ENCODE results near the gene ANKFN1.
A peak's percentile ranks its signal among the peaks of the same experiment; 100 is the strongest.

The ANKFN1 gene

GRCh38 chr17:56291226-56291805 is 138.0 kb downstream of the ANKFN1 start:
- DNase-seq: no peak

DNA sequence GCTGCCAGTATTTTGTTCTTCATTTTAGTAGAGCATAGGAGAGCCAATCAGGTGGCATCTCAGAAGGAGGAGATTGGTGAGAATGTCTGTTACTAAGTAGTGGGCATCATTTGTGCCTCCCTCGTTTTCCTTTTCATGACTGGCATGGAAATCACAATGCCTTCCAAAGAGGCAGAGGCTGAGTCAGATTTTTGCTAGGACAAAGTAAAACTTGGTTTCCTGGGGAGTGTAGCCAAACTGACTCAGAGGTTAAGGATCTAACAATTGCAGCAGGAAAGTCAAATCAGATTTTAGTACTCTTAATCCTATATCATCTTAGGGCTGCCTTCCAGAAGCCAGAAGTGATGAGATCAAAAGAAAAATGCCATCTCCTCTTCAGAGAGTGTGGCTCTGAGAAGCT is 138.7 kb downstream of the ANKFN1 start:
- DNase-seq: no peak

DNA sequence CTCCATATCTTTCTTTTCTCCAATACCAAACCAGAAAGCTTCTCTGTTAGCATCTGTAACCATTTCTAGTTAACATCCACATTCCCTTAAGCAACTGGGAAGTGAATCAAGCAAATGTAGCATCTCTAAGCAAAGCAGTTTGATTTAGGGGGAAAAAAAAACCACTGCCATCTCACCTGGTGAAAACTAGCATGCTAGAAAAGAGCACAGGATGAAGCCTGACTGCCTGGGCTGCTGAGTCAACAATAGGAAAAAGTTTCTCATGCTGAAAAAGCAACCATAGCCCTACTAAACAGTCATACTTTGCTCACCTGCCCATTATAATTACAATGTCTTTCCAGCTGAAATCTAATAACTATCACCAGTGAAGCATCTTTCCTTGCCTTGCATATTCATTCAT is 139.3 kb downstream of the ANKFN1 start:
- no peak for DNase-seq

GRCh38 chr17:56297184-56297583 is 143.9 kb downstream of the ANKFN1 start:
- peak; percentile 23 for DNase-seq

- no peak for DNase-seq
Measured at GRCh38 chr17:56298846-56299245, 145.6 kb downstream of the ANKFN1 start.

GRCh38 chr17:56300144-56300543 is 146.9 kb downstream of the ANKFN1 start:
- no peak for DNase-seq

GRCh38 chr17:56305007-56305406 is 151.7 kb downstream of the ANKFN1 start:
- no peak for DNase-seq

GRCh38 chr17:56309897-56310296 is 156.6 kb downstream of the ANKFN1 start:
- no peak for DNase-seq

- no peak for DNase-seq
Measured at GRCh38 chr17:56310782-56311181, 157.5 kb downstream of the ANKFN1 start.

DNA sequence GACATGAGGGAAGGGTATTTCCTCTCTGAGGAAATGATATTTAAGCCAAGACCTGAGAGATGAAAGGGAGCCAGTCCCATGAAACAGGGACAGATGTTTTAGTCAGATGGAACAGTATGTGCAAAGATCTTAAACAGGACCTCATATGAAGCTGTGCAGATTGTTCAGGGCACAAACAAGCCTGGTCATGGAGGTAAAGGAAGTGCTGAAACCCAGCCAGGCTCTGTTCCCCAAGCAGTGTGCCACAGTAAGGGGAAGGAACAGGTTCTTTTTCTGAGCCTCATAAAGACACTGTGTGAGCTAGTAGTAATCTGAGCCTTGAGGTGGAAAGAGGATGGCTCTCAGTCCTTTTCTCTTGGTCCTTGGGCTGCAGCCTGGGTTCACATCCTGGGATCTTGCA is 159.9 kb downstream of the ANKFN1 start:
- no peak for DNase-seq

- no peak for DNase-seq
Measured at GRCh38 chr17:56314026-56314425, 160.8 kb downstream of the ANKFN1 start.

DNA sequence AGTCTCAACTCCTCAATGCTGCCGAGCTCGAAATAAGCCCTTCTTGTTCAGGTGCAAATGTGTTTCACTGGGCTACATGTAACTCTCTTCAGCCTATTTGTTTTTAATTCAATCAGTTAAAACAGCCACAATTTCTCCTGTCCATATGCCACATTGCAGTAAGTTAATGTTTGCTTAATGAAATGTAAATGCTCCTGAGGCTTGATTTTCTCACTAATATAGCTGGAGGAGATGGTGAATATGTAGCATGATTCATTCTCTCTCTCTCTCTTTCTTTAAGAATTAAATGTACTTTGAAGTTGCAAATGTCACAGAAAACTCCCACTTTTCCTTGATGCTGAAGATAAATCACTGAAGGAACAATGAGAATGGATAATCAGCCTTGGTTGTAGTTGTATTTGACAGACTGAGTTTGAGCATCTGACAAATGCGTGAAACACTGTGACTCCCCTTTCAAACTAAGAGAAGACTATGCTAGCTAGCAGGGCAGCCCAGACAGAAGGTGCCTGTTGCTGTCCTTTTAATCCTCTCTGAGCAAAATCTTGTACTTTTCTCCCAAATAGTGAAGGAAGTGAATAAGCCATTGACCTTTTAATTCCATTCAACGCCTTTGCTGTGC is 161.8 kb downstream of the ANKFN1 start:
- DNase-seq: no peak

GRCh38 chr17:56316604-56317003 is 163.3 kb downstream of the ANKFN1 start:
- DNase-seq: no peak

GRCh38 chr17:56317351-56318208 is 164.3 kb downstream of the ANKFN1 start:
- no peak for DNase-seq

DNA sequence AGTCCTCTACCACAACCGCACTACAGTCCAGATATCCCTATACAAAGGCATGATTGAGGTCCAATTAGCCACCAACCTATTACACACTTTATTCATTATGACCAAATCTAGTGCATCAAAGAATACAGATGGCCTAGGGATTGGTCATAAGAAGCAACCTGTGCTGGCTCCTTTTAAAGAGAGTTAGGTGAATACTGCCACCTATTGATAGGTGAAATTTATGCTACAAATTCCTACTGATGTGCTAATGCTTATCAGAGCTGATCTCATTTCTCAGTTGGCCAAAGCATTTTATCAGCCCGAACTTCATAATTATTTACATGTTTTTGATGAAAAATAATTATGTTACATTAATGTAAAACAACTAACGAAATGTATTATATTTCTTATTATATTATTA is 166.3 kb downstream of the ANKFN1 start:
- no peak for DNase-seq

DNA sequence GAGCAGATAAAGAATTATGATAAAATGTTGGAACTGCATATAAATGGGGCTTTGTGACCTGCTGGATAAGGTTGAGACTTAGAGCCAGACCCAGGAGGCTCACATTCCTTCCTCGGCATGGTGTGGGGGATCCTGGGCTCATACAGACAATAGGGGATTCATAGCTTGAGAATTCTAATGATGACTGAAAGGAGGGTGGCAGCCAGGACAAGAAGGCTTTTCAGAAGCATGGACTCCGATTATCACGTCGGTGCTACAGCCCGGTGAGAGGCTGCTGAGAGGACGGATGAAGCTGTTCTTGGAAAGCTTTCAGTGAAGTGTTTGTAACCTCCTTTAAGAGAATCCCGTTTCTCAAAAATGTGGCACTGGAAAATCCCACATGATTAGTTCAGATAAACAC is 167.2 kb downstream of the ANKFN1 start:
- no peak for DNase-seq

- no peak for DNase-seq
Measured at GRCh38 chr17:56322991-56323390, 169.7 kb downstream of the ANKFN1 start.

DNA sequence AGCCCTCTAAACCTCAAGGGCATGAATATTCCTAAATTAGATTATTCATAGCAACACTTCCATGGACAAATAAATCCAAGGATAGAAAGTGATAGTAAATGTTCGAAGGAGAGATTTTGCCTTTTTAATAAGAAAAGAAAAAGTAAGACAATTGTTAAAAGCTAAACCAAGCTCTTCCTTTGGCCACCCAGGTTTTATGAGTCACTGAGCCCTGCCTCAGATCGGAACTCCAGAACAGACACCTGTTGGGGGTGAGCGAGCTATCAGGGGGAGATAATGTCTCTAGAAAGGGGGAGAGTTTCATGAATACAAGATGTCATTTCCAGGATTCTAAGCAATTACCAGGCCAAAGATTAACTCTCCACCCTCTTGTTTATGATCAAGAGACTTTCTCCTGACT is 171.4 kb downstream of the ANKFN1 start:
- no peak for DNase-seq

DNA sequence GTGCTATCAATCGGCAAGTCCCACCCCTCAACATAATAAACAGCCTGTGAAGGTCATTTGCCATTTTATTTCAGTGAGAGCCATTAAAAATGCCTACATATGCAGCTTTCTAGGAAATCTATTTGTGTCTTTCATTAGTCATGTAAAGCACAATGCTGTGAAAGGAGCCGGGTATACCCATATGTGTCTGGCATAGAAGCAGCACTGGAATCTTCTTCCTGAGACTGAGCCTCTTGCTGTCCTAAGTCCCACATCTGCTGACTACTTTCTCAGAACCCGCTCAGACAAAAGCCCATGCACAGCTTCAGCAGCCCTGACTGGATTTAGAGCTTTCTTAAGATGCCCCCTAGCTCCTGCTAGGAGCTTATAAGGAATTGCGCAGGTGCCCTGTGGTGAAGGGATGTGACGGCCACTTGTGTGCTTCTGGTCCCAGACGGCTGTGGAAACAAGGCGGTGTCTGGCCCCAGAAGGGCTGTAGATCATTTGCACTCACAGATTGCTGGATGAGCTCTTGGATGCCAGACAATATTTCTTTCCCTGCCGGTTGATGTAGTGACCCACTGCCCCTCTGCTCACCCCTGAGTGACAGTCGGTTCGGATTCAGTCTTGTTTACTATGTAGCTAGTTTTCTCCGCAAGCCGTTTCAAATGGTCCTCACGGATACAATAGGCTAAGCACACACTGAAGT is 172.2 kb downstream of the ANKFN1 start:
- no peak for DNase-seq

DNA sequence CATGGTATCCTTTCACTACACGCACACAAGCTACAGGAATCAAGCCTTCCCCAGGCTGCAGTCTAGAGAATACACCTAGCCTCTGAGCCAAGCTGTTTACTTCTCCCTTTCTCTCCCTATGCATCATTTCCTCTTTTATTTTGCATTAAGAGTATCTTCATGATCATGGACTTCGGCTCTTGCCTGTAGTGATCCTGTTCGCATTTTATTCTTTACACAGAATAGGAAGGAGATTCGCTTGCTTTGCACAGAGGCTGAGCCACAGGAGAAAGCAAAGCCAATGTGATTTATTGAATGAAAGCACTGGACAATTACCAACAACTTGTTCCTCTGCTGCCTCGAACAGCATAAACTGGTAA is 172.7 kb downstream of the ANKFN1 start:
- DNase-seq: no peak

GRCh38 chr17:56347639-56348038 is 194.4 kb downstream of the ANKFN1 start:
- no peak for DNase-seq

- no peak for DNase-seq
Measured at GRCh38 chr17:56350592-56350991, 197.3 kb downstream of the ANKFN1 start.

- DNase-seq: no peak
Measured at GRCh38 chr17:56351675-56352074, 198.4 kb downstream of the ANKFN1 start.

GRCh38 chr17:56358651-56359050 is 205.4 kb downstream of the ANKFN1 start:
- DNase-seq: no peak
